GM10248 (cell line): Measurements from ENCODE around the gene TARM1.

Source experiments
- CTCF ChIA-PET: fragments of 300-600 bp; sonication (Branson Sonifier 250); formaldehyde crosslinking; extraction: SDS; loops from one replicate; lab custom pipeline; 2021; ENCODE audit warnings: antibody characterized with exemption; lab: Yijun Ruan, JAX
- POLR2A ChIA-PET: fragments of 350-650 bp; sonication (Branson Sonifier 250); formaldehyde crosslinking; extraction: SDS; loops from one replicate; lab custom pipeline; 2020; ENCODE audit warnings: antibody characterized with exemption; lab: Yijun Ruan, JAX
- DNase-seq: peaks from one replicate; pipeline ENCODE4 v3.0.0; 2012; ENCODE audit errors: extremely low spot score
- TF ChIP-seq, protein P1 (sequence below): IDR thresholded peaks from 2 replicates; pipeline ENCODE4 v1.5.1; 2012; ENCODE audit warnings: mild to moderate bottlenecking, low read depth; ENCODE audit errors: extremely low read depth, missing control alignments, control extremely low read depth

Gene TARM1

DNA sequence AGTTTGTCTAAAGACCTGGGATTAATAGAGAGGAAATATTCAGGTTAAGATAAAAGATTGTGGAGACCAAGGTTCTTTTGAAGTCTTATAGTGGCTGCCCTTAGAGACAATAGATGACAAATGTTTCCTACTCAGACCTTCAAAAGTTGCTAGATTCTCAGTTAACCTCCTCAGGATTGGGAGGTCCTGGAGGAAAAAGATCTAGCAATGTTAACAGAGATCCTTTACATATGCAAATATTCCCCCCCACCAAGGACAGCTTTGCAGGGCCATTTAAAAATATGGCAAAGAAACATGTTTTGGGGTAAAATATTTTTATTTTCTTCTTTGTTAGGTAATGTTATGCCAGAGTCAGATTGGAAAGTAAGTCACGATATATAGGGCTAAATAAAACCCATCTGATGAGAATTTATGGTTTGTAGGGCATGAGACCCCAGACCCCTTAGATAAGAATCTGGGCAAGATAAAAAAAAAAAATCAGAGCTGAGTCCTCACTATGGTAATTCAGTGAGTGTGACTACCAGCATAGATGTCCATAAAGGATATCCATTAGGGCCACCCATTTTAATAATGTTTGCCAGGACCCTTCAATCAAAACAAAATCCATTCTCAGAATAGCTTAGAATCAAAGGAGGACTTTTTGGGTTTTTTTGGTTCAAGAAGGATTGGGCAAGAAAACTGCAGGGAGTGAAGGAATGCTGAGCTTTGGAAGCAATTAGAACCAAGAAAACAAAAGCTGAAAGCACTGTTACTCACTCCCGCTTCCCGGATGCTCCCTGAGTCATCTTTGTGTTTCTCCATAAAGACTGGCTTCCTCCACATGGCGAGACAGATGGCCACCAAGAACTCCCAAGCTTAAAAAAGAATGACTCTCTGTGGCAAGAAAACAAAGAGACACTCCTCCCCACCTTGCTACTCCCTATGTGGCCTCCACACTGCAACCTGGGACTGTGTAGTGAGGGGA is 45.7 kb downstream of the TARM1 start:
- ChIA-PET POLR2A (no interaction called here), CTCF (interaction anchor here (0.9 to 3.5 kb wide), 4 partner anchors 9 to 243 kb away, joined by 3 to 16 read pairs (median 4); no protein-coding TSS in a partner anchor)
- TF ChIP-seq, protein P1, sequence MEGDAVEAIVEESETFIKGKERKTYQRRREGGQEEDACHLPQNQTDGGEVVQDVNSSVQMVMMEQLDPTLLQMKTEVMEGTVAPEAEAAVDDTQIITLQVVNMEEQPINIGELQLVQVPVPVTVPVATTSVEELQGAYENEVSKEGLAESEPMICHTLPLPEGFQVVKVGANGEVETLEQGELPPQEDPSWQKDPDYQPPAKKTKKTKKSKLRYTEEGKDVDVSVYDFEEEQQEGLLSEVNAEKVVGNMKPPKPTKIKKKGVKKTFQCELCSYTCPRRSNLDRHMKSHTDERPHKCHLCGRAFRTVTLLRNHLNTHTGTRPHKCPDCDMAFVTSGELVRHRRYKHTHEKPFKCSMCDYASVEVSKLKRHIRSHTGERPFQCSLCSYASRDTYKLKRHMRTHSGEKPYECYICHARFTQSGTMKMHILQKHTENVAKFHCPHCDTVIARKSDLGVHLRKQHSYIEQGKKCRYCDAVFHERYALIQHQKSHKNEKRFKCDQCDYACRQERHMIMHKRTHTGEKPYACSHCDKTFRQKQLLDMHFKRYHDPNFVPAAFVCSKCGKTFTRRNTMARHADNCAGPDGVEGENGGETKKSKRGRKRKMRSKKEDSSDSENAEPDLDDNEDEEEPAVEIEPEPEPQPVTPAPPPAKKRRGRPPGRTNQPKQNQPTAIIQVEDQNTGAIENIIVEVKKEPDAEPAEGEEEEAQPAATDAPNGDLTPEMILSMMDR = no peak
- no peak for DNase-seq

DNA sequence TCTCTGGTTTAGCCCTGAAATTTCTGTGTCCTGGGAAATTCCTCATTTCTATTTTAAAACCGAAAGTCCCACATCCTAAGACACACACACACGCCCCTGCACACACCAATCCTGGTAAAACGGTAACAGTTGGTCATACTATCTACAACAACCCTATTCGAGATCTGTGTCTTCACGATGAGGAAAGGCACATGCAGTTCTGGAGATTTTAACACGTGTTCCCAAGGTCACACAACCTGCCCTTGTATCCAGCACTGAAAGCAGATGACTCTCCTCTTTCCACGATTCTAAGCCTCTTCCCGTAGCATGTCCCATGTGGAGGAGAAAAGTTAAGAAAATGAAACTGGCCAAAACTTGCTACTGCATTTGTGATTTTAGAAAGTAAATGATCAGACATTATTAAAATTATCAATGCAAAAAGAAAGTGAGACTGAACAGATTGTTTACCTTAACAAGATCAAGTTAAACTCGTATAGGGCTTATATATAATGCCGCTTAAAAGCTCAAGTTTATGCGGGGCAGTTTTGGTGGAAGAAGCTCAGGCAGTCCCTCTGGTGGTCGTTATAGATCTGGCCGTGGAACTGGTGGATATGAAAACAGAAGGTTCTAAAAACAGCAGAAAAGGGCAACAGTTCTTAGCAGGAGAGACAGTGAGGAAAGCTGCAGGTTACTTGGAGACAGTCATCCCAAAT is 50.1 kb downstream of the TARM1 start:
- ChIA-PET CTCF (interaction anchor here (1.0 to 2.1 kb wide), 6 partner anchors 8 to 835 kb away, joined by 3 to 13 read pairs (median 4); no protein-coding TSS in a partner anchor), POLR2A (no interaction called here)
- TF ChIP-seq, protein P1 = no peak
- no peak for DNase-seq

DNA sequence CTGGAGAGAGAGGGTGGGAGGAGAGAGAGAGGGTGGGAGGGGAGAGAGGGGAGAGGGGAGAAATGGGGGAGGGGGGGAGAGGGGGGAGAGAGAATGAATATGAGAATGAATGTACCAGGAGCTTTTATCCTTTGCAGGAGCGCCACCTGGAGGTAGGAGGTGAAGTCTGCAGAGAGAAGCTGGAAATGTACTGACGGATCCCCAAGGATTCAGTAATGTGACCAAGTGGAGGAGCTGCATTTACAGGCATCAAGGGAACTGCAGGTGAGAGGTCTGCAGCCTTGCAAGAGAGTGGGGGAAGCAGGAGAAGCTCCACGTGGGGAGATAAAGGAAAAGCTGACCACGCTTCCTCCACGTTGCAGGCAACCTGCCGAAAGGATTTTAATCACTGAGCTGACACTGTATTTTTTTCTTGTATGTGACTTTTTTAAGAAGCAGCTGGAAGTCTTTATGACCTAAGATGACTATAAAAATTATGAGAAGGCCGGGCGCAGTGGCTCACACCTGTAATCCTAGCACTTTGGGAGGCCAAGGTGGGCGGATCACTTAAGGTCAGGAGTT is 51.2 kb downstream of the TARM1 start:
- ChIA-PET POLR2A (no interaction called here), CTCF (interaction anchor here (0.7 to 2.8 kb wide), 18 partner anchors 8 to 832 kb away, joined by 3 to 15 read pairs (median 4); partner anchors contain the start of gene MYADM)
- peak; percentile 41 for DNase-seq
- TF ChIP-seq, protein P1 = peak; percentile 49

DNA sequence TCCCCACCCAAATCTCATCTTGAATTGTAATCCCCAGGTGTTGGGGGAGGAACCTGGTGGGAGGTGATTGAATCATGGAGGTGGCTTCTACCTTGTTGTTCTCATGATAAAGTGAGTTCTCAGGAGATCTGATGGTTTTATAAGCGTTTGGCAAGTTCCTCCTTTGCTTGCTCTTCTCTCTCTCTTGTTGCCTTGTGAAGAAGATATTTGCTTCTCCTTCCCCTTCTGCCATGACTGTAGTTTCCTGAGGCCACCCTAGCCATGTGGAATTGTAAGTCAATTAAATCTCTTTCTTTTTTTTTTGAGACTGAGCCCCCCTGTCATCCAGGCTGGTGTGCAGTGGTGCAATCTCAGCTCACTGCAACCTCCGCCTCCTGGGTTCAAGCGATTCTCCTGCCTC is 51.9 kb downstream of the TARM1 start:
- DNase-seq = no peak
- TF ChIP-seq, protein P1 = no peak
- CTCF ChIA-PET = interaction anchor here (0.7 to 2.8 kb wide), 11 partner anchors 12 to 831 kb away, joined by 3 to 15 read pairs (median 4); partner anchors contain the start of gene MYADM
- POLR2A ChIA-PET = no interaction called here

DNA sequence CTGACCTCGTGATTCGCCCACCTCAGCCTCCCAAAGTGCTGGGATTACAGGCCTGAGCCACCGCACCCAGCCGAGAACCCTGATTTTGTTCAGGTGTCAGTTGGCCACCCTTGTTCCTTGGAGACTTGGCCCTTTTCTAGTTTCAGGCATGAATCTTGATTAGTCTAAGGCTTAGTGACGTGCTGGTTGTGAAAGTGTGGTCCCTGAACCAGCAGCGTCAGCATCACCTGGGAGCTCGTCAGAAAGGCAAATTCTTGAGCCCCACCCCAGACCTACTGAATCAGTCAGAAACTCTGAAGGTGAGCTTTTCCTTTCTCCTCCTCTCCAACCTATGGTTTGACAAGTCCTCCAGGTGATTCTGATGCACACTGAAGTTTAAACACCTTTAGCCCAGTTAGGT is 54.5 kb downstream of the TARM1 start:
- POLR2A ChIA-PET = no interaction called here
- TF ChIP-seq, protein P1 = no peak
- CTCF ChIA-PET = interaction anchor here (0.9 to 5.2 kb wide), 5 partner anchors 9 to 234 kb away, joined by 3 to 36 read pairs (median 4); no protein-coding TSS in a partner anchor
- DNase-seq = no peak

DNA sequence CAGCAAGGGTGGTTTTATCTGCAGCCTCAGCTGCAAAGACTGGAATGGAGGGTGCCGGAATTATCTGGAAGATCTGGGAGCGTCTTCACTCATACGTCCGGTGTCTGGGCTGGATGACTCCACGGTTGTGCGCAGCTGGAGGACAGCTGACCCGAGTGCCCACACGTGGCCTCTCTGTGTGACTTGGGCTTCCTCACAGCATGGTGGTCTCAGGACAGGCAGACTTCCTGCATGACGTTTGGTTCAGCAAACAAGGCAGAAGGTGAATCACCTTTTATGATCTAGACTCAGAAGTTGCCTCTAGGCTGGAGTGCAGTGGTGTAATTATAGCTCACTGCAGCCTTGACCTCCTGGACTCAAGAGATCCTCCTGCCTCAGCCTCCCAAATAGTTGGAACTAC is 56.5 kb downstream of the TARM1 start:
- TF ChIP-seq, protein P1 = no peak
- DNase-seq = no peak
- ChIA-PET POLR2A (no interaction called here), CTCF (interaction anchor here (0.9 to 5.2 kb wide), 14 partner anchors 8 to 829 kb away, joined by 3 to 36 read pairs (median 5); no protein-coding TSS in a partner anchor)
